DOHH2 (cell line): ENCODE data around the gene GLCE.
"Not testable (repeated sequence)": the region's sequence is repeated elsewhere in the genome, so short reads cannot be mapped to it uniquely, and the experiment has no call there.

Source experiments
- H3F3A ChIP-seq: fragments of 200-600 bp; sonication (generic), shearing (Covaris generic); 2 replicates; pipeline ENCODE4 v1.6.0; 2016; ENCODE audit warnings: antibody characterized with exemption, mild to moderate bottlenecking; ENCODE audit not compliant: control insufficient read depth, insufficient read depth
- H3K27ac ChIP-seq: fragments of 200-600 bp; sonication (generic); 2 replicates; pipeline ENCODE4 v1.5.1; 2014; ENCODE audit warnings: low read depth, mild to moderate bottlenecking, low read length, moderate library complexity
- H3K27me3 ChIP-seq: fragments of 200-600 bp; sonication (generic); 2 replicates; pipeline ENCODE4 v1.6.1; 2014; ENCODE audit warnings: mild to moderate bottlenecking, low read length, mixed read lengths; ENCODE audit not compliant: control insufficient read depth
- H3K36me3 ChIP-seq: fragments of 200-600 bp; sonication (generic); 2 replicates; pipeline ENCODE4 v1.6.1; 2014; ENCODE audit warnings: mild to moderate bottlenecking, low read length, moderate library complexity, mixed read lengths; ENCODE audit not compliant: control insufficient read depth
- H3K4me1 ChIP-seq: fragments of 200-600 bp; sonication (generic); 2 replicates; pipeline ENCODE4 v1.6.1; 2014; ENCODE audit warnings: mild to moderate bottlenecking, low read length, mixed read lengths; ENCODE audit not compliant: control insufficient read depth
- H3K4me2 ChIP-seq: fragments of 200-600 bp; sonication (generic); 2 replicates; pipeline ENCODE4 v1.6.0; 2014; ENCODE audit warnings: mild to moderate bottlenecking, low read length, moderate library complexity
- H3K4me3 ChIP-seq: fragments of 200-600 bp; sonication (generic); 2 replicates; pipeline ENCODE4 v1.5.1; 2014; ENCODE audit warnings: mild to moderate bottlenecking, low read length, mixed read lengths
- H3K79me2 ChIP-seq: fragments of 200-600 bp; sonication (generic); 2 replicates; pipeline ENCODE4 v1.6.1; 2014; ENCODE audit warnings: mild to moderate bottlenecking, low read length, mixed read lengths; ENCODE audit not compliant: control insufficient read depth
- H3K9me2 ChIP-seq: fragments of 200-600 bp; sonication (generic); replicated peaks from 2 replicates; pipeline ENCODE4 v1.6.1; 2014; ENCODE audit warnings: mild to moderate bottlenecking, low read length, mixed read lengths; ENCODE audit not compliant: control insufficient read depth
- H3K9me3 ChIP-seq: fragments of 200-600 bp; sonication (generic); 2 replicates; pipeline ENCODE4 v1.6.1; 2014; ENCODE audit warnings: antibody characterized with exemption, low read length, mixed read lengths; ENCODE audit not compliant: control insufficient read depth, insufficient read depth
- H4K20me1 ChIP-seq: fragments of 200-600 bp; sonication (generic); 2 replicates; pipeline ENCODE4 v1.6.0; 2014; ENCODE audit warnings: low read depth, mild to moderate bottlenecking, antibody characterized with exemption, low read length, moderate library complexity; ENCODE audit not compliant: control insufficient read depth, insufficient read depth
- EZH2phosphoT487 ChIP-seq: fragments of 200-600 bp; sonication (generic); IDR thresholded peaks from 2 replicates; pipeline ENCODE4 v1.6.1; 2017; ENCODE audit warnings: borderline replicate concordance, mild to moderate bottlenecking, antibody characterized with exemption, low read length, moderate library complexity, mixed read lengths
- TF ChIP-seq, protein P1 (sequence below): fragments of 200-600 bp; sonication (generic); IDR thresholded peaks from one replicate; pipeline ENCODE4 v1.5.1; 2014; ENCODE audit warnings: antibody characterized with exemption, mild to moderate bottlenecking, low read depth, low read length; ENCODE audit not compliant: poor library complexity, severe bottlenecking

The GLCE gene

DNA sequence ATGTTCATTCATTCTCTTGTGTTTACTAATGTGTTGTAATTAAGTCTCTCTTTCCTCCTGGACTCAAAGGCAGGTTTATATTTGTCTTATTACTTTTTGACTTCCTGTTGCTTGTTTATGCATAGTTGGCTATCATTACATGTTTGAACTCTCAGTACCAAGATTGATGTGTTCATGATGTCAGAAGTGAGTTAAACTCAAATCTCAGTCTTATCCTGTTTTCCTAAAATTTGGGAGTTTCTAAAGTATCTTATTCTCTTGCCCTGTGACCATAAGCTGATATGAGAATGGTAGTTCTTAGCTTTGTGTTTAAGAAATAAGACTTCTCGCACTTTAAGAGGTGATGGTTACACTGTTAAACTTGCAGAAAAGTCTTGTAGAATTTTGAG lies 5.2 kb downstream of the GLCE start:
- peaks cover 19% of the 10 kb centered on the region for H3K4me1 ChIP-seq
- H3K27ac ChIP-seq: no peak overlapping the region
- no peaks in the 10 kb centered on the region for H3F3A ChIP-seq
- no peaks in the 10 kb centered on the region for H3K9me2 ChIP-seq
- H3K27me3 ChIP-seq: no peaks in the 10 kb centered on the region
- no peak overlapping the region for H3K4me3 ChIP-seq
- TF ChIP-seq, protein P1, sequence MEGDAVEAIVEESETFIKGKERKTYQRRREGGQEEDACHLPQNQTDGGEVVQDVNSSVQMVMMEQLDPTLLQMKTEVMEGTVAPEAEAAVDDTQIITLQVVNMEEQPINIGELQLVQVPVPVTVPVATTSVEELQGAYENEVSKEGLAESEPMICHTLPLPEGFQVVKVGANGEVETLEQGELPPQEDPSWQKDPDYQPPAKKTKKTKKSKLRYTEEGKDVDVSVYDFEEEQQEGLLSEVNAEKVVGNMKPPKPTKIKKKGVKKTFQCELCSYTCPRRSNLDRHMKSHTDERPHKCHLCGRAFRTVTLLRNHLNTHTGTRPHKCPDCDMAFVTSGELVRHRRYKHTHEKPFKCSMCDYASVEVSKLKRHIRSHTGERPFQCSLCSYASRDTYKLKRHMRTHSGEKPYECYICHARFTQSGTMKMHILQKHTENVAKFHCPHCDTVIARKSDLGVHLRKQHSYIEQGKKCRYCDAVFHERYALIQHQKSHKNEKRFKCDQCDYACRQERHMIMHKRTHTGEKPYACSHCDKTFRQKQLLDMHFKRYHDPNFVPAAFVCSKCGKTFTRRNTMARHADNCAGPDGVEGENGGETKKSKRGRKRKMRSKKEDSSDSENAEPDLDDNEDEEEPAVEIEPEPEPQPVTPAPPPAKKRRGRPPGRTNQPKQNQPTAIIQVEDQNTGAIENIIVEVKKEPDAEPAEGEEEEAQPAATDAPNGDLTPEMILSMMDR: no peak
- no peak for TF ChIP-seq EZH2phosphoT487
- H3K9me3 ChIP-seq: no peaks in the 10 kb centered on the region
- no peaks in the 10 kb centered on the region; the same call in 1 of the 2 replicates for H4K20me1 ChIP-seq
- H3K36me3 ChIP-seq: no peaks in the 10 kb centered on the region
- no peak overlapping the region for H3K4me2 ChIP-seq
- peaks cover 50% of the 10 kb centered on the region for H3K79me2 ChIP-seq

DNA sequence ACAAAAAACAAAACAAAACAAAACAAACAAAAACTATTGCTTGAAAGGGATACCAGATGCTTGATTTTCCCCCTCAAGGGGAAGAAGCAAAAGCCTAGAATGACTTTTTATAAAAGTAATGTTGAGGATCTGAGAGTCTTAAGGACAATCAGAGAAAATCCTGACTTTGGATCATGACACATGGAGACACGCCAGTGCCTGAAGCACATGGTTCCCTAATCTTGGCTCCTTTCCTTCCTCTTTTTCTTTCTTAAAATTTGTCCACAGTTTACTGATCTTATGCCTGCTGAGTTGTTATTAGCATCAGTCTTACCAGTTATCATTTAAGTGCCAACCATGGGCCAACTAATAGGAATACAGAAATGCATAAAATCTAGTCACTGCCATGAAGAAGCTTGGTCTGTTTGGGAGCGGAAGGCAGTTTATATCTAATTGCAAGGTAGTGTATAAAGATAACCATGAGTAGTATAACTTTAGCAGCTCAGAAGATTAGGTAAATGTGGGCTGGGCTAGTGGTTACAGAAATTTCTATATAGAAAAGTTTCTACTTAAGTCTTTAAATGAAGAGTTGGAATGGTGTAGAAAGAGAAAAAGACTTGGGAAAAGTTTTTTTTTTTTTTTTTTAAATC lies 6.9 kb downstream of the GLCE start:
- peaks cover 35% of the 10 kb centered on the region for H3K79me2 ChIP-seq
- H3K4me1 ChIP-seq: peaks cover 13% of the 10 kb centered on the region
- H3F3A ChIP-seq: no peaks in the 10 kb centered on the region
- no peak overlapping the region for H3K27ac ChIP-seq
- H4K20me1 ChIP-seq: no peaks in the 10 kb centered on the region; the same call in 1 of the 2 replicates
- no peaks in the 10 kb centered on the region for H3K36me3 ChIP-seq
- H3K4me3 ChIP-seq: no peak overlapping the region
- H3K9me3 ChIP-seq: no peaks in the 10 kb centered on the region
- H3K27me3 ChIP-seq: no peaks in the 10 kb centered on the region
- no peak for TF ChIP-seq EZH2phosphoT487
- TF ChIP-seq, protein P1: no peak
- no peaks in the 10 kb centered on the region for H3K9me2 ChIP-seq
- no peak overlapping the region for H3K4me2 ChIP-seq

DNA sequence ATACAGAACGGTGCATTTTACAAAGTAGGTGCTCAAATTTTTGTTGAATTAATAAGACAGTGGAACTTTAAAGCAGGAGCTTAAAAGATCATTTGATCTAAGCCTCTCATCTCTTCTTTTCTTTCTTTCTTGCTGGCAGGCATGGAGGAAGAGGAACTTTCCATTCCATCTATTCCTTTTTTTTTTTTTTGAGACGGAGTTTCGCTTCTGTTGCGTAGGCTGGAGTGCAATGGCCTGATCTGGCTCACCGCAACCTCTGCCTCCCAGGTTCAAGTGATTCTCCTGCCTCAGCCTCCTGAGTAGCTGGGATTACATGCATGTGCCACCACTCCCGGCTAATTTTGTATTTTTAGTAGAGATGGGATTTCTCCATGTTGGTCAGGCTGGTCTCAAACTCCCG lies 7.9 kb downstream of the GLCE start:
- not testable (repeated sequence) for H3K9me2 ChIP-seq, H3K4me3 ChIP-seq, H3K36me3 ChIP-seq, H4K20me1 ChIP-seq, H3K27ac ChIP-seq, H3K27me3 ChIP-seq, H3F3A ChIP-seq, H3K4me2 ChIP-seq, H3K9me3 ChIP-seq
- Histone ChIP-seq H3K79me2 (peaks cover 26% of the 10 kb centered on the region), H3K4me1 (peaks cover 13% of the 10 kb centered on the region)

DNA sequence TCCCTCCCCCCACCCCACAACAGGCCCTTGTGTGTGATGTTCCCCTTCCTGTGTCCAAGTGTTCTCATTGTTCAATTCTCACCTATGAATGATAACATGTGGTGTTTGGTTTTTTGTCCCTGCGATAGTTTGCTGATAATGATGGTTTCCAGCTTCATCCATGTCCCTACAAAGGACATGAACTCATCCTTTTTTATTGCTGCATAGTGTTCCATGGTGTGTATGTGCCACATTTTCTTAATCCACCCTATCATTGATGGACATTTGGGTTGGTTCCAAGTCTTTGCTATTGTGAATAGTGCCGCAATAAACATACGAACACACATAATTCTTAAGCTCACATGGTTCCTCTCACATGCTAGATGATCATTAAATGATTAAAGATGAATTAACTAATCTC lies 9.1 kb downstream of the GLCE start:
- H3K4me1 ChIP-seq: peaks cover 13% of the 10 kb centered on the region
- H4K20me1 ChIP-seq, H3F3A ChIP-seq, H3K36me3 ChIP-seq, H3K27ac ChIP-seq, H3K4me3 ChIP-seq, H3K27me3 ChIP-seq, H3K4me2 ChIP-seq, H3K9me2 ChIP-seq, H3K9me3 ChIP-seq: not testable (repeated sequence)
- peaks cover 20% of the 10 kb centered on the region for H3K79me2 ChIP-seq
